HCT116 (cell line): ENCODE results near the gene BOD1L1. TPM values are rescaled to one million over a fixed set of nuclear protein-coding genes. Genes with fewer than 3 reads are reported as not detected.

Experiments
- ATAC-seq: fragments of 200-7000 bp; cut with Tn5 transposase; 2 replicates; pipeline ENCODE4 v1.9.1; 2020; ENCODE audit warnings: mild to moderate bottlenecking, moderate library complexity
- BruUV-seq: library from RNA; stranded (reverse); fragments of 400-500 nt; replicated peaks from 2 replicates; lab custom pipeline; 2021; lab: Mats Ljungman, UMichigan
- CTCF ChIA-PET: fragments of 300-600 bp; sonication (Branson Sonifier 250); formaldehyde crosslinking; loops from one replicate; lab custom pipeline; 2021; ENCODE audit warnings: antibody characterized with exemption; lab: Charles Lee
- POLR2A ChIA-PET: fragments of 300-600, 350-600 bp; sonication (Branson Sonifier 250); formaldehyde crosslinking; loops from one replicate; lab custom pipeline; 2021; ENCODE audit warnings: antibody characterized with exemption; lab: Charles Lee
- RAD21 ChIA-PET, 2 experiments: fragments of 300-600 bp; sonication (Branson Sonifier 250); formaldehyde crosslinking; loops; one replicate each; lab custom pipeline; 2023; ENCODE audit warnings: low total read pairs in 2 of 2; ENCODE audit not compliant: uncharacterized antibody in 2 of 2, unreplicated experiment in 2 of 2, low non-redundant PET in 1 of 2; lab: Charles Lee
- DNase-seq: peaks from one replicate; pipeline ENCODE4 v3.0.0-alpha.2; 2010; ENCODE audit warnings: low read depth, low spot score
- H2AFZ ChIP-seq: fragments of 200-600 bp; shearing (Covaris generic), sonication (generic); 2 replicates; pipeline ENCODE4 v1.6.1; 2017; ENCODE audit warnings: low read depth, mixed run types, mixed read lengths, antibody characterized with exemption, low read length; ENCODE audit not compliant: poor library complexity, severe bottlenecking
- H3K27ac ChIP-seq: 2 replicates; pipeline ENCODE4 v1.5.1; 2012; ENCODE audit warnings: low read depth, low read length
- H3K27me3 ChIP-seq: fragments of 200-600 bp; sonication (generic); 2 replicates; pipeline ENCODE4 v1.6.1; 2016; ENCODE audit warnings: mixed run types, low read length, mixed read lengths; ENCODE audit not compliant: insufficient read depth
- H3K36me3 ChIP-seq, 2 experiments: fragments of 200-500 bp in 1 of 2; fragments of 200-600 bp in 1 of 2; sonication (Bioruptor generic) in 1 of 2; sonication (generic) in 1 of 2; 2 replicates each; pipeline versions ENCODE4 v1.5.1 to v1.6.1; 2014 to 2016; ENCODE audit warnings: low read length in 2 of 2, inconsistent platforms in 1 of 2, mixed read lengths in 1 of 2, mixed run types in 1 of 2; ENCODE audit not compliant: insufficient read depth in 2 of 2, control insufficient read depth in 1 of 2
- H3K4me1 ChIP-seq, 2 experiments: fragments of 200-600 bp in 1 of 2; sonication (generic) in 1 of 2; 2 replicates each; pipeline versions ENCODE4 v1.5.1 to v1.6.1; 2012 to 2017; ENCODE audit warnings: low read length in 2 of 2, inconsistent platforms in 1 of 2, mild to moderate bottlenecking in 1 of 2, mixed read lengths in 1 of 2, mixed run types in 1 of 2, moderate library complexity in 1 of 2; ENCODE audit not compliant: insufficient read depth in 2 of 2, control insufficient read depth in 1 of 2
- H3K4me2 ChIP-seq: fragments of 200-600 bp; sonication (generic); 2 replicates; pipeline ENCODE4 v1.6.1; 2017; ENCODE audit warnings: mixed run types, low read length, mixed read lengths
- H3K4me3 ChIP-seq, 2 experiments: fragments of 200-600 bp in 1 of 2; sonication (generic) in 1 of 2; replicated peaks in 1 of 2; 2 replicates each; pipeline ENCODE4 v1.5.1; 2011 to 2016; ENCODE audit warnings: low read length in 2 of 2, control low read depth in 1 of 2, low read depth in 1 of 2, mild to moderate bottlenecking in 1 of 2, mixed read lengths in 1 of 2, mixed run types in 1 of 2
- H3K79me2 ChIP-seq: fragments of 200-600 bp; sonication (generic); 2 replicates; pipeline ENCODE4 v1.6.1; 2017; ENCODE audit warnings: mild to moderate bottlenecking, mixed run types, low read length, moderate library complexity, mixed read lengths; ENCODE audit not compliant: insufficient read depth
- H3K9ac ChIP-seq: fragments of 200-600 bp; sonication (generic); 2 replicates; pipeline ENCODE4 v1.6.1; 2016; ENCODE audit warnings: low read length, mixed read lengths
- H3K9me2 ChIP-seq: fragments of 200-600 bp; sonication (generic), shearing (Covaris generic); 2 replicates; pipeline ENCODE4 v1.6.1; 2017; ENCODE audit warnings: mixed run types, mild to moderate bottlenecking, moderate library complexity; ENCODE audit not compliant: insufficient read depth
- H3K9me3 ChIP-seq, 2 experiments: fragments of 200-500 bp in 1 of 2; fragments of 200-600 bp in 1 of 2; sonication (Bioruptor generic) in 1 of 2; sonication (generic) in 1 of 2; 2 replicates each; pipeline ENCODE4 v1.6.1; 2014 to 2017; ENCODE audit warnings: low read length in 2 of 2, mixed read lengths in 2 of 2, inconsistent platforms in 1 of 2, low read depth in 1 of 2, mild to moderate bottlenecking in 1 of 2, mixed run types in 1 of 2, moderate library complexity in 1 of 2; ENCODE audit not compliant: control insufficient read depth in 1 of 2, insufficient read depth in 1 of 2
- H4K20me1 ChIP-seq: fragments of 200-600 bp; sonication (generic), shearing (Covaris generic); 2 replicates; pipeline ENCODE4 v1.6.1; 2017; ENCODE audit warnings: mixed run types, mild to moderate bottlenecking, moderate library complexity; ENCODE audit not compliant: insufficient read depth
- CEBPB ChIP-seq: IDR thresholded peaks from 2 replicates; pipeline ENCODE4 v1.6.1; 2012; ENCODE audit warnings: low read depth
- CTCF ChIP-seq, 3 experiments: fragments of 200-600 bp in 1 of 3; sonication (generic) in 1 of 3; IDR thresholded peaks in 2 of 3; conservative IDR thresholded peaks in 1 of 3; 2 replicates each; pipeline ENCODE4 v1.5.1; 2012 to 2017; ENCODE audit warnings: low read depth in 2 of 3, low read length in 2 of 3, antibody characterized with exemption in 1 of 3, borderline replicate concordance in 1 of 3, control low read depth in 1 of 3, mild to moderate bottlenecking in 1 of 3, mixed read lengths in 1 of 3, mixed run types in 1 of 3, moderate library complexity in 1 of 3; ENCODE audit not compliant: insufficient read depth in 1 of 3
- EGR1 ChIP-seq: IDR thresholded peaks from 2 replicates; pipeline ENCODE4 v1.6.1; 2012; ENCODE audit warnings: low read depth
- EZH2phosphoT487 ChIP-seq: fragments of 200-600 bp; IDR thresholded peaks from 2 replicates; pipeline ENCODE4 v1.6.1; 2018; ENCODE audit warnings: antibody characterized with exemption, borderline replicate concordance
- FOSL1 ChIP-seq: IDR thresholded peaks from 2 replicates; pipeline ENCODE4 v1.6.1; 2012; ENCODE audit warnings: low read depth
- JUND ChIP-seq: IDR thresholded peaks from 2 replicates; pipeline ENCODE4 v1.6.1; 2012
- MAX ChIP-seq: IDR thresholded peaks from 2 replicates; pipeline ENCODE4 v1.6.1; 2012
- POLR2A ChIP-seq: IDR thresholded peaks from 2 replicates; pipeline ENCODE4 v1.7.0; 2011; ENCODE audit warnings: borderline replicate concordance; ENCODE audit not compliant: insufficient read depth, insufficient read length; ENCODE audit errors: extremely low read depth
- POLR2AphosphoS5 ChIP-seq: IDR thresholded peaks from 2 replicates; pipeline ENCODE4 v1.6.1; 2011; ENCODE audit warnings: mild to moderate bottlenecking, low read depth, low read length, moderate library complexity
- SRF ChIP-seq: IDR thresholded peaks from 2 replicates; pipeline ENCODE4 v1.6.1; 2012; ENCODE audit warnings: low read depth
- YY1 ChIP-seq: IDR thresholded peaks from 2 replicates; pipeline ENCODE4 v1.6.1; 2011; ENCODE audit warnings: low read length, low read depth, moderate library complexity, mild to moderate bottlenecking; ENCODE audit not compliant: insufficient replicate concordance; ENCODE audit errors: extremely low read depth
- ZBTB33 ChIP-seq: IDR thresholded peaks from 2 replicates; pipeline ENCODE4 v1.6.1; 2011; ENCODE audit warnings: mild to moderate bottlenecking, low read length, moderate library complexity; ENCODE audit not compliant: insufficient replicate concordance; ENCODE audit errors: extremely low read depth
- ZFX ChIP-seq: fragments of 450-650 bp; IDR thresholded peaks from 2 replicates; pipeline ENCODE4 v1.6.1; 2017
- intact Hi-C: fragments of 100-400 bp; cut with micrococcal nuclease; formaldehyde crosslinking; loops from 2 replicates; pipeline ENCODE4 v1.10.0; 2022
- total RNA-seq: library from RNA; stranded (reverse); gene quantifications from one replicate; pipeline ENCODE4 v1.2.1, GENCODE V29; 2021; ENCODE audit not compliant: unreplicated experiment

BOD1L1 gene
- total RNA-seq, 1 experiment from 2014 or later: 22.4 TPM

- no peaks in the 10 kb centered on the region for H3K36me3 ChIP-seq
- no peaks in the 10 kb centered on the region for H3K9me3 ChIP-seq
- ATAC-seq (no peak), DNase-seq (no peak)
- RAD21 ChIA-PET: no interaction called here
- no peak overlapping the region for H3K9ac ChIP-seq
- TF ChIP-seq YY1 (no peak), SRF (no peak), POLR2A (no peak), MAX (no peak), FOSL1 (no peak), EZH2phosphoT487 (no peak), POLR2AphosphoS5 (no peak), ZBTB33 (no peak), CEBPB (no peak), JUND (no peak), CTCF (IDR thresholded peaks at IDR 0.05 in 2 of 3, conservative IDR thresholded peaks at IDR 0.05 in 1 of 3; ENCODE audit: borderline replicate concordance in 1 of 3, insufficient read depth in 1 of 3, low read depth in 2 of 3, low read length in 2 of 3) (no peak), EGR1 (no peak), ZFX (no peak)
- CTCF ChIA-PET: no interaction called here
- H3K4me2 ChIP-seq: no peak overlapping the region
- no peaks in the 10 kb centered on the region for H3K27me3 ChIP-seq
- no peak overlapping the region for H3K4me3 ChIP-seq
- intact Hi-C loops: no loop called here
- no peaks in the 10 kb centered on the region for H4K20me1 ChIP-seq
- H3K9me2 ChIP-seq: no peaks in the 10 kb centered on the region
- no peak overlapping the region for H2AFZ ChIP-seq
- no peaks in the 10 kb centered on the region for H3K79me2 ChIP-seq
- H3K4me1 ChIP-seq: no peaks in the 10 kb centered on the region
- POLR2A ChIA-PET: no interaction called here
- H3K27ac ChIP-seq: no peak overlapping the region
- no TSS peak for BruUV-seq
These were observed 100.1 kb downstream of the BOD1L1 start for GRCh38 chr4:13527192-13527980.
